ENCODE data around the gene QSER1. TPM values are rescaled to one million over a fixed set of nuclear protein-coding genes. Genes with fewer than 3 reads are reported as not detected.

QSER1 gene
- total and polyA plus RNA-seq, 9 of the 15 experiments (the other 6 are each of a cell fraction or from before 2014, with no cell fraction given), result 5.8 to 33.6 (median 22.3) TPM

DNA sequence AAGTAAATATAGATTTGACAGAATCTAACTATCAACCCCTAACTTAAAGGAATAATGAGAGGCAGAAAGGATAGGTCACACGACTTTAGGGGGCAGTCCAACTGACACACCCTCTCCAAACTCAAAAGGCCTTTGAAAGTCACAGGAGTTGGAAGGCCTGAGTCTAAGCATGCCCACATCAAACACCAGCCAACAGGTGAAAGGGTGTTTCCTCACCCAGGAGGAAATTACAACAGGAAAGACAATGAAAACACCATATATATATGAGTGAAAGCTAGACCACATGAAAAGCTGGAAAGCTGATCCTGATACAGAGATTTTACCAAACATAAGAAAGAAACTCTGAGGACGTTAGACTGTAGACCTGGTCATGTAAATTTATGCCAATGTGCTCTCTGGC lies 112.6 kb downstream of the QSER1 start:
- no TSS peak for BruUV-seq (replicated peaks)
- no peaks in the 10 kb centered on the region for H3K36me3 ChIP-seq (ENCODE audit: control insufficient read depth, insufficient read depth, low read length)
- H3K27ac ChIP-seq (ENCODE audit: extremely low read depth, low read depth, low read length), result no peak overlapping the region
- intact Hi-C loops (cut with micrococcal nuclease), result no loop called here
- TF ChIP-seq TCF7 (IDR thresholded peaks at IDR 0.05; ENCODE audit: borderline replicate concordance), result no peak
- TF ChIP-seq POLR3G (IDR thresholded peaks at IDR 0.05; ENCODE audit: extremely low read depth, insufficient read length, insufficient replicate concordance), result no peak
- TF ChIP-seq, protein P1, sequence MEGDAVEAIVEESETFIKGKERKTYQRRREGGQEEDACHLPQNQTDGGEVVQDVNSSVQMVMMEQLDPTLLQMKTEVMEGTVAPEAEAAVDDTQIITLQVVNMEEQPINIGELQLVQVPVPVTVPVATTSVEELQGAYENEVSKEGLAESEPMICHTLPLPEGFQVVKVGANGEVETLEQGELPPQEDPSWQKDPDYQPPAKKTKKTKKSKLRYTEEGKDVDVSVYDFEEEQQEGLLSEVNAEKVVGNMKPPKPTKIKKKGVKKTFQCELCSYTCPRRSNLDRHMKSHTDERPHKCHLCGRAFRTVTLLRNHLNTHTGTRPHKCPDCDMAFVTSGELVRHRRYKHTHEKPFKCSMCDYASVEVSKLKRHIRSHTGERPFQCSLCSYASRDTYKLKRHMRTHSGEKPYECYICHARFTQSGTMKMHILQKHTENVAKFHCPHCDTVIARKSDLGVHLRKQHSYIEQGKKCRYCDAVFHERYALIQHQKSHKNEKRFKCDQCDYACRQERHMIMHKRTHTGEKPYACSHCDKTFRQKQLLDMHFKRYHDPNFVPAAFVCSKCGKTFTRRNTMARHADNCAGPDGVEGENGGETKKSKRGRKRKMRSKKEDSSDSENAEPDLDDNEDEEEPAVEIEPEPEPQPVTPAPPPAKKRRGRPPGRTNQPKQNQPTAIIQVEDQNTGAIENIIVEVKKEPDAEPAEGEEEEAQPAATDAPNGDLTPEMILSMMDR (IDR thresholded peaks at IDR 0.05 in 2 of 3, conservative IDR thresholded peaks at IDR 0.05 in 1 of 3; ENCODE audit: insufficient read depth in 2 of 3, low read depth in 1 of 3, low read length in 3 of 3), result no peak
- TF ChIP-seq CHD1 (IDR thresholded peaks at IDR 0.05; ENCODE audit: low read length), result no peak
- TF ChIP-seq, protein P2, sequence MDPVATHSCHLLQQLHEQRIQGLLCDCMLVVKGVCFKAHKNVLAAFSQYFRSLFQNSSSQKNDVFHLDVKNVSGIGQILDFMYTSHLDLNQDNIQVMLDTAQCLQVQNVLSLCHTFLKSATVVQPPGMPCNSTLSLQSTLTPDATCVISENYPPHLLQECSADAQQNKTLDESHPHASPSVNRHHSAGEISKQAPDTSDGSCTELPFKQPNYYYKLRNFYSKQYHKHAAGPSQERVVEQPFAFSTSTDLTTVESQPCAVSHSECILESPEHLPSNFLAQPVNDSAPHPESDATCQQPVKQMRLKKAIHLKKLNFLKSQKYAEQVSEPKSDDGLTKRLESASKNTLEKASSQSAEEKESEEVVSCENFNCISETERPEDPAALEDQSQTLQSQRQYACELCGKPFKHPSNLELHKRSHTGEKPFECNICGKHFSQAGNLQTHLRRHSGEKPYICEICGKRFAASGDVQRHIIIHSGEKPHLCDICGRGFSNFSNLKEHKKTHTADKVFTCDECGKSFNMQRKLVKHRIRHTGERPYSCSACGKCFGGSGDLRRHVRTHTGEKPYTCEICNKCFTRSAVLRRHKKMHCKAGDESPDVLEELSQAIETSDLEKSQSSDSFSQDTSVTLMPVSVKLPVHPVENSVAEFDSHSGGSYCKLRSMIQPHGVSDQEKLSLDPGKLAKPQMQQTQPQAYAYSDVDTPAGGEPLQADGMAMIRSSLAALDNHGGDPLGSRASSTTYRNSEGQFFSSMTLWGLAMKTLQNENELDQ (CRISPR knock-in tag; IDR thresholded peaks at IDR 0.05; ENCODE audit: borderline replicate concordance), result no peak
- TF ChIP-seq C11orf30 (IDR thresholded peaks at IDR 0.05; ENCODE audit: low read depth), result no peak
- no peak for TF ChIP-seq NR4A1 (CRISPR knock-in tag; IDR thresholded peaks at IDR 0.05)
- TF ChIP-seq NR4A1 (tag; IDR thresholded peaks at IDR 0.05), result no peak
- TF ChIP-seq, protein P3, sequence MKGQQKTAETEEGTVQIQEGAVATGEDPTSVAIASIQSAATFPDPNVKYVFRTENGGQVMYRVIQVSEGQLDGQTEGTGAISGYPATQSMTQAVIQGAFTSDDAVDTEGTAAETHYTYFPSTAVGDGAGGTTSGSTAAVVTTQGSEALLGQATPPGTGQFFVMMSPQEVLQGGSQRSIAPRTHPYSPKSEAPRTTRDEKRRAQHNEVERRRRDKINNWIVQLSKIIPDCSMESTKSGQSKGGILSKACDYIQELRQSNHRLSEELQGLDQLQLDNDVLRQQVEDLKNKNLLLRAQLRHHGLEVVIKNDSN (CRISPR knock-in tag; IDR thresholded peaks at IDR 0.05), result no peak
- no peak for TF ChIP-seq BRF1 (IDR thresholded peaks at IDR 0.05; ENCODE audit: borderline replicate concordance, extremely low read depth, insufficient read length)
- TF ChIP-seq NR2C1 (IDR thresholded peaks at IDR 0.05), result no peak
- TF ChIP-seq NR2C1 (tag; IDR thresholded peaks at IDR 0.05), result no peak
- no peak for TF ChIP-seq THRAP3 (IDR thresholded peaks at IDR 0.05; ENCODE audit: borderline replicate concordance)
- TF ChIP-seq OTX1 (CRISPR knock-in tag; IDR thresholded peaks at IDR 0.05), result no peak
- no peak for TF ChIP-seq ZSCAN29 (IDR thresholded peaks at IDR 0.05)
- TF ChIP-seq POU5F1 (IDR thresholded peaks at IDR 0.05; ENCODE audit: borderline replicate concordance, low read depth, low read length, partially characterized antibody), result no peak
- no peak for TF ChIP-seq MAFK (IDR thresholded peaks at IDR 0.05; ENCODE audit: low read length)
- TF ChIP-seq, protein P4, sequence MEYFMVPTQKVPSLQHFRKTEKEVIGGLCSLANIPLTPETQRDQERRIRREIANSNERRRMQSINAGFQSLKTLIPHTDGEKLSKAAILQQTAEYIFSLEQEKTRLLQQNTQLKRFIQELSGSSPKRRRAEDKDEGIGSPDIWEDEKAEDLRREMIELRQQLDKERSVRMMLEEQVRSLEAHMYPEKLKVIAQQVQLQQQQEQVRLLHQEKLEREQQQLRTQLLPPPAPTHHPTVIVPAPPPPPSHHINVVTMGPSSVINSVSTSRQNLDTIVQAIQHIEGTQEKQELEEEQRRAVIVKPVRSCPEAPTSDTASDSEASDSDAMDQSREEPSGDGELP (CRISPR knock-in tag; IDR thresholded peaks at IDR 0.05; ENCODE audit: borderline replicate concordance), result no peak
- TF ChIP-seq EGR1 (conservative IDR thresholded peaks at IDR 0.05), result no peak
- ChIA-PET CTCF (ENCODE audit: low intra/inter-chr PET ratio) (no interaction called here), POLR2A (no interaction called here)
- H3K79me2 ChIP-seq (ENCODE audit: control insufficient read depth, insufficient read depth, low read length), result no peaks in the 10 kb centered on the region
- H4K20me1 ChIP-seq (replicated peaks; ENCODE audit: control insufficient read depth, insufficient read depth, low read length), result no peaks in the 10 kb centered on the region
- no peak overlapping the region for H3K4me2 ChIP-seq (ENCODE audit: insufficient read depth, low read length)
- in situ Hi-C loops (cut with MboI), result no loop called here
- H3K27me3 ChIP-seq (ENCODE audit: control insufficient read depth in 2 of 2, insufficient read depth in 2 of 2, low read length in 2 of 2), result peaks cover 0 to 9% of the 10 kb centered on the region in 2 experiments; a peak in 1 of 5 replicates
- no peak overlapping the region for H2AFZ ChIP-seq (ENCODE audit: low read depth, low read length)
- 3% methylated on average over 2 of the region's 2 CpGs for WGBS (ENCODE audit: insufficient coverage, low coverage, missing lambda C conversion rate)
- no peak overlapping the region for H3K9ac ChIP-seq (ENCODE audit: insufficient read depth in 1 of 2, low read depth in 2 of 2, low read length in 2 of 2)
- FAIRE-seq, result no peak
- no peak for ATAC-seq
- H3K9me1 ChIP-seq (ENCODE audit: control insufficient read depth, insufficient read depth, low read length), result no peaks in the 10 kb centered on the region
- H3K4me3 ChIP-seq, result no peak overlapping the region
- H3K9me3 ChIP-seq (replicated peaks; ENCODE audit: control insufficient read depth, insufficient read depth, low read depth, low read length), result no peaks in the 10 kb centered on the region
- no peaks in the 10 kb centered on the region for H3K4me1 ChIP-seq (replicated peaks in 1 of 2; ENCODE audit: control insufficient read depth in 2 of 2, insufficient read depth in 2 of 2, low read length in 2 of 2)
- no peak for DNase-seq (ENCODE audit: extremely low read depth in 1 of 4, low spot score in 3 of 4)
